Measurements from ENCODE around the gene EYA2. TPM values are rescaled to one million over a fixed set of nuclear protein-coding genes. Genes with fewer than 3 reads are reported as not detected.

Gene EYA2
- total RNA-seq, 1 donor from 2014 or later: not detected

DNA sequence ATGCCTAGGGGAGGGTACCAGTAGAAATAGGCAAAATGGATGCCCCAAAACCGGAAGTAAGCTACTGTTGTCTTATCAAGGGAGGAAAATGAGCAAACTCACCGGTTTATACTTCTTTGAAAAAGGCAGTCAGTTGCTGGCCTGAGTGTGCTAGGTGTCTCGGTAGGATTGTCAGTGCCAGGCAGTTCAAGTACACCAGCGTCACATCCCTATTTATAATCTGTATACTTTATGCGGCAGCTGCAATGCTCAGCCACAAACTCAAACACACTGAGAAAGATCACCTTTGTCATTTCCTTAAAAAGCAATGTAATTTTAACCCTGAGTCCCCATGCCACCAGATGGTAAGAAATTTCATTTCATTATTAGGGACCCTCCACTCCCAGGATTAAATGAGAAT, 196.2 kb downstream of the EYA2 start:
- H3K4me3 ChIP-seq (ENCODE audit: low read depth, low read length): no peak overlapping the region
- peaks cover 2% of the 10 kb centered on the region for H3K27me3 ChIP-seq (ENCODE audit: control insufficient read depth, insufficient read depth, low read length)
- no peak for DNase-seq (ENCODE audit: low read depth)
- TF ChIP-seq, protein P1, sequence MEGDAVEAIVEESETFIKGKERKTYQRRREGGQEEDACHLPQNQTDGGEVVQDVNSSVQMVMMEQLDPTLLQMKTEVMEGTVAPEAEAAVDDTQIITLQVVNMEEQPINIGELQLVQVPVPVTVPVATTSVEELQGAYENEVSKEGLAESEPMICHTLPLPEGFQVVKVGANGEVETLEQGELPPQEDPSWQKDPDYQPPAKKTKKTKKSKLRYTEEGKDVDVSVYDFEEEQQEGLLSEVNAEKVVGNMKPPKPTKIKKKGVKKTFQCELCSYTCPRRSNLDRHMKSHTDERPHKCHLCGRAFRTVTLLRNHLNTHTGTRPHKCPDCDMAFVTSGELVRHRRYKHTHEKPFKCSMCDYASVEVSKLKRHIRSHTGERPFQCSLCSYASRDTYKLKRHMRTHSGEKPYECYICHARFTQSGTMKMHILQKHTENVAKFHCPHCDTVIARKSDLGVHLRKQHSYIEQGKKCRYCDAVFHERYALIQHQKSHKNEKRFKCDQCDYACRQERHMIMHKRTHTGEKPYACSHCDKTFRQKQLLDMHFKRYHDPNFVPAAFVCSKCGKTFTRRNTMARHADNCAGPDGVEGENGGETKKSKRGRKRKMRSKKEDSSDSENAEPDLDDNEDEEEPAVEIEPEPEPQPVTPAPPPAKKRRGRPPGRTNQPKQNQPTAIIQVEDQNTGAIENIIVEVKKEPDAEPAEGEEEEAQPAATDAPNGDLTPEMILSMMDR (IDR thresholded peaks at IDR 0.05; ENCODE audit: insufficient read depth, low read length, poor library complexity, severe bottlenecking): no peak
- H3K36me3 ChIP-seq (ENCODE audit: control insufficient read depth, insufficient read depth, low read length): no peaks in the 10 kb centered on the region

DNA sequence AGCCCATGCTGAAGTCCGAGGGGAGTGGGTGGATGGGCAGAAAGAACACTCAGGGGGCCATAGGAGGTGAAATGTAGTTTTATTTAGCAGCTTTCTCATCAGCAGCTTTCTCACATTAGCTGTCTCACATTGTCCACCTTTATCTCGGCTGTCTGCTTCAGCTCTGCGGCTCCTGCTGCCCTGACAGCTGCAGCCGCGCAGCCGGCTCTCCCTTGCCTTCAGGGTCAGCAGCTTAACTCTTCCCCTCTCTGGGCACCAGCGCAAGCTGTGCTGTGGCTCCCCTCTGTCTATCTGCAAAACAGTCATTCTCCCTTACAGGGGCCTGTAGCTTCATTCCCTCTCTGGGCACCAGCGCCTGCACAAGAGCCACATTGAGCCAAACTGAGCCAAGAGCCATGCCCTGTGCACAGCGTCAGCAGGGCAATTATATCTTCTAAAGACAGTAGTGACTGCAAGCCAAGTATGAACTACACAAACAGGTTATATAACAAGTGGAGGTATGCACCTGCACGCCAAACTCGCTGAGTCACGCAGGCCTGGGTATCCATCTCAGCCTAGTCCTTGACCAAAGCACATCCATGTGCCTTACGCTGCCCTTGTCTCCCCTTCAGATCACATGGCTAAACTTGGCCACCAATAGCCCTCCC, 198.8 kb downstream of the EYA2 start:
- no peak overlapping the region for H3K4me3 ChIP-seq (ENCODE audit: low read depth, low read length)
- TF ChIP-seq, protein P1 (IDR thresholded peaks at IDR 0.05; ENCODE audit: insufficient read depth, low read length, poor library complexity, severe bottlenecking): no peak
- no peak for DNase-seq (ENCODE audit: low read depth)
- no peaks in the 10 kb centered on the region for H3K36me3 ChIP-seq (ENCODE audit: control insufficient read depth, insufficient read depth, low read length)
- H3K27me3 ChIP-seq (ENCODE audit: control insufficient read depth, insufficient read depth, low read length): peaks cover 8% of the 10 kb centered on the region

DNA sequence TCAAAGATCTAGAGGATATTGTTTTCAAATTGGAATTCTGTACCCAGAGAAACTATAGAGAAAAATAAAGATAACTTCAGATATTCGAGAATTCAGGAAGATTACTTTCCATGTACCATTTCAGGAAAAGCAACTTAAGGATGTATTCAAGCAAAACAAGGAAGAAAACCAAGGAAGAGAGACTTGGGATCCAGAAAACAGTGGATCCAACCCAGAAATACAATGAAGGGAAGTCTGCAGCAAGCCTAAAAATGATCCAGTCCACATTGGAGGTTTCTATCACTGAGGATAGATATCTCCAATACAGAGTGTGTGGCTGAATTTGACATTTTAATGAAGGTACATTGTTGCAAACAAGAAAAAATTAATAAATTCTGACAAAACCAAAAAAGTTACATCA, 201.0 kb downstream of the EYA2 start:
- Histone ChIP-seq H3K36me3 (ENCODE audit: control insufficient read depth, insufficient read depth, low read length) (no peaks in the 10 kb centered on the region), H3K27me3 (ENCODE audit: control insufficient read depth, insufficient read depth, low read length) (peaks cover 9% of the 10 kb centered on the region), H3K4me3 (ENCODE audit: low read depth, low read length) (no peak overlapping the region)
- no peak for DNase-seq (ENCODE audit: low read depth)
- TF ChIP-seq, protein P1 (IDR thresholded peaks at IDR 0.05; ENCODE audit: insufficient read depth, low read length, poor library complexity, severe bottlenecking): no peak

DNA sequence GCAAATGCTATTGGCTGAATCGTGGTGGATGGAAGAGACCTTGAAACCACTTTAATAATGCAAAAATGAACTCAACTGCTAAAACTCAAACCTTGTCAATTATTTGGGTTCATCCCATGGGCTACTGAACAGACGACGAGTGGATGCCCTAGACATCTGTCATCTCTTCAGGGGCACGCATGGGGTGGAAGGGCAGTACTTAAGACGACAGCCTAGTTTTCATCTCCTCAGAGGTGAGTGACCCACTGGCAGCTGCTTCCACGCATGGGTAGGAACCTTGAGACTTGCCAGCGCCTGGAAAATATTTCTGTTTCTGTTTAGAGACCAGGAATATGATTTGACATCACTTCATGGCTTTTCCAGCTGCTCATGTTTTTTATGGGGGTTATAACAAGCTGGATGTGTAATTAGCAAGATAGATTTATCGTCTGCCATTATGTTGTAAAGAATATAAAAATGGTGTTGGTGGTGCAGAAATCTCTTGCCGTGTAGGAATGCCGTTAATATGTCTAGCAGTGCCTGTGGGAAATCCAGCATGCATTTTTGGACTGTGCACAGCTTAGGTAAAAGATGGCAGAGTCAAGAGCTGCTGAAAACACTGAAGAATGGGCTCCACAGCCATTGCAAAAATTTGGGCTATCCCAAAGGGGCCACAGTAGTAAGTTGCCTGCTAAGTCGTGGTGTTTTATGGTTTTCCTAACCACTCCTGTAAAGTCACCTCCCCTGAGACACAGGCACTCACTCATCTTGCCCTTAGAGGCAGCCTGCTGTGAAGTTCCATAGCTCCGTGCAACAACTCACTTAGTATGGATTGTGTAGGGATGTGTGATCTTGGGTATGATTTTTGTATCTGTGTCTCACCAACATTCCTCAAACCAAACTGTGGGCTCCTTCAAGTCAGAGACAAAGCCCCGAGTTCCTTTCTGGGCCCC, 203.3 kb downstream of the EYA2 start:
- TF ChIP-seq, protein P1 (IDR thresholded peaks at IDR 0.05; ENCODE audit: insufficient read depth, low read length, poor library complexity, severe bottlenecking): no peak
- H3K36me3 ChIP-seq (ENCODE audit: control insufficient read depth, insufficient read depth, low read length): no peaks in the 10 kb centered on the region
- peaks cover 8% of the 10 kb centered on the region for H3K27me3 ChIP-seq (ENCODE audit: control insufficient read depth, insufficient read depth, low read length)
- no peak overlapping the region for H3K4me3 ChIP-seq (ENCODE audit: low read depth, low read length)
- DNase-seq (ENCODE audit: low read depth): no peak

DNA sequence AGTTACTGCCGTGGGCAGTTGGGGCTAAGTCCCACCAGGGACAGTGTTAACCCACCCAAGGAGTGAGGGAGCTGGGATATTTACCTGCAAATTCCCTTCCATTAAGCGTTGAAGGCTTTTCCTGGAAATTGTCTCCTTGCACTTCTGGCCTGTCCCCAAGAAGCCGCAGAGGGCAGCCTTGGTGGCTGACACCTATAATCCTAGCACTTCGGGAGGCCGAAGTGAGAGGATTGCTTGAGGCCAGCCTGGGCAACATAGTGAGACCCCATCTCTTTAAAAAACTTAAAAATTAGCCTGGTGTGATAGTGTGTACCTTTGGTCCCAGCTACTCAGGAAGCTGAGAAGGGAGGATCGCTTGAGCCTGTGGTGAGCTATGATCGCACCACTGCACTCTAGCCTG, 204.4 kb downstream of the EYA2 start:
- H3K4me3 ChIP-seq (ENCODE audit: low read depth, low read length): no peak overlapping the region
- peaks cover 8% of the 10 kb centered on the region for H3K27me3 ChIP-seq (ENCODE audit: control insufficient read depth, insufficient read depth, low read length)
- H3K36me3 ChIP-seq (ENCODE audit: control insufficient read depth, insufficient read depth, low read length): no peaks in the 10 kb centered on the region
- DNase-seq (ENCODE audit: low read depth): no peak
- TF ChIP-seq, protein P1 (IDR thresholded peaks at IDR 0.05; ENCODE audit: insufficient read depth, low read length, poor library complexity, severe bottlenecking): no peak

Data from kidney epithelial cell (primary cell).